Gastrocnemius medialis (tissue), 4 donors: ENCODE data around the gene MBNL1.

ENCODE experiments used
- CTCF ChIP-seq, 5 experiments: fragments of 450-650 bp in 3 of 5; fragments of 200-600 bp in 2 of 5; sonication (generic) in 2 of 5; IDR thresholded peaks in 4 of 5; conservative IDR thresholded peaks in 1 of 5; 1 replicate in 4 of 5; 2 replicates in 1 of 5; pipeline ENCODE4 v1.5.1; 2016 to 2019; ENCODE audit warnings: antibody characterized with exemption in 5 of 5, mild to moderate bottlenecking in 3 of 5, moderate library complexity in 3 of 5
- POLR2A ChIP-seq, 2 donors: fragments of 450-650 bp; IDR thresholded peaks; one replicate each; pipeline ENCODE4 v1.6.1; 2017; ENCODE audit warnings: antibody characterized with exemption in 2 of 2, mild to moderate bottlenecking in 2 of 2, moderate library complexity in 2 of 2

GRCh38 chr3:152293347-152294006 lies 24.7 kb downstream of the MBNL1 start:
- TF ChIP-seq CTCF (IDR thresholded peaks at IDR 0.05 in 4 of 5, conservative IDR thresholded peaks at IDR 0.05 in 1 of 5) (no peak), POLR2A (IDR thresholded peaks at IDR 0.05) (no peak)
